Body of pancreas (tissue), 4 donors: ENCODE results near the gene P2RX6. TPM values are rescaled to one million over a fixed set of nuclear protein-coding genes. Genes with fewer than 3 reads are reported as not detected.

ENCODE experiments used
- ATAC-seq: fragments of 150-250 bp; one replicate; pipeline ENCODE4 v1.9.1; 2016
- DNase-seq, 4 donors: peaks; one replicate each; pipeline ENCODE4 v3.0.0-alpha.2; 2019
- H3K27ac ChIP-seq, 4 donors: fragments of 200-600 bp; sonication (generic); 1 replicate in 3 of 4; 2 replicates in 1 of 4; pipeline versions ENCODE4 v1.5.1 to v1.6.1; 2016 to 2019; ENCODE audit warnings: mild to moderate bottlenecking in 1 of 4, mixed read lengths in 1 of 4, moderate library complexity in 1 of 4
- H3K27me3 ChIP-seq, 2 donors: fragments of 200-600 bp; sonication (generic); one replicate each; pipeline ENCODE4 v1.6.0; 2016; ENCODE audit warnings: mild to moderate bottlenecking in 1 of 2
- H3K36me3 ChIP-seq, 2 donors: fragments of 200-600 bp; sonication (generic); replicated peaks in 1 of 2; 2 replicates each; pipeline ENCODE4 v1.5.1; 2016; ENCODE audit warnings: low read depth in 2 of 2; ENCODE audit not compliant: insufficient read depth in 1 of 2
- H3K4me1 ChIP-seq: fragments of 200-600 bp; sonication (generic); one replicate; pipeline ENCODE4 v1.6.0; 2016
- H3K4me3 ChIP-seq, 2 donors: fragments of 200-600 bp; sonication (generic); 1 replicate in 1 of 2; 2 replicates in 1 of 2; pipeline ENCODE4 v1.5.1; 2016 to 2019
- H3K9me3 ChIP-seq, 3 donors: fragments of 200-600 bp; sonication (generic); 1 replicate in 2 of 3; 2 replicates in 1 of 3; pipeline ENCODE4 v1.5.1; 2016
- POLR2A ChIP-seq, 3 donors: fragments of 450-650 bp; IDR thresholded peaks; one replicate each; pipeline ENCODE4 v1.6.1; 2016; ENCODE audit warnings: antibody characterized with exemption in 3 of 3, mild to moderate bottlenecking in 2 of 3
- WGBS, 2 donors: methylation state at CpG; one replicate each; pipeline ENCODE4 v1.1.5; 2017; 5-methylcytosine and 5-hydroxymethylcytosine counted together
- intact Hi-C: fragments of 100-400 bp; cut with DNase I; formaldehyde crosslinking; loops from one replicate; pipeline ENCODE4 v1.15.1; 2023
- total RNA-seq, 2 donors: library from RNA; depleted of rRNA; stranded (reverse); fragments of >200 nt; gene quantifications; one replicate each; pipeline ENCODE4 v1.1.0, GENCODE V29; 2016
- TF ChIP-seq, protein P1 (sequence below), 7 experiments: fragments of 450-650 bp in 4 of 7; fragments of 200-600 bp in 3 of 7; sonication (generic) in 3 of 7; IDR thresholded peaks; one replicate each; pipeline ENCODE4 v1.5.1; 2016 to 2019; ENCODE audit warnings: antibody characterized with exemption in 7 of 7

P2RX6 gene
- total RNA-seq, 2 donors from 2014 or later: not detected

DNA sequence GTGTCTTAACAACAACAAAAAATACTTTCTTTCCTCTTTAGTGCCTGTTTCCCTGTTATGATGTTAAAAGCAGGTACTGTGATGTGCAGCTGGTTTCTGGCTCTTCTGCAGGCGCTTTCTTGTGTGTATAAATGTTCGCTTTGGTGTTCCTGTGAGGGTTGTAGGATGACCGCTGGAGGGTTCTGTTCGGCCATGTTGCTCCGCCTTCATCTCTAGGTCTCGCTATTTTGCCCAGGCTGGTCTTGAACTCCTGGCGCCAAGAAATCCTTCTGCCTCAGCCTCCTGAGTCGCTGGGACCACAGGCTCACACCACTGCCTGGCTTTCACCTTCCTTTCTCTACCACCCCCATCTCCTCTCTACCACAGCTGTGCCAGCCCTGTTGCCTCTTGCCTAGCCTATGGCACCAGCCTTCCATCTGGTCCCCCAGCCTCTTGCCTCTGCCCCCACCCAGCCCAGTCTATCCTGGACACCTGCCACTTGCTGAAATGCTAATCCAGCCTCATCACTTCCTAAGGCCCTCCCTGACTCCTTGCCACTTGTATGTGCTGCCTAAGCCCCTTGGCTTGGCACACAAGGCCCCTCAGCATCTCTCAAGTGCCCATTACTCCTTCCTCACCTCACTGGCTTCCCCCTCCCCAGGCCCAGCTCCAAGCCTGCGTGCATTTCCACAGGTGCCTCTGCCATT lies 36.3 kb downstream of the P2RX6 start:
- ATAC-seq: no peak
- no peak overlapping the region for H3K4me3 ChIP-seq
- no peaks in the 10 kb centered on the region for H3K4me1 ChIP-seq
- no peaks in the 10 kb centered on the region for H3K27me3 ChIP-seq
- H3K9me3 ChIP-seq: no peaks in the 10 kb centered on the region
- 72 to 78% methylated on average over 9 of the region's 9 CpGs for WGBS, 2 donors
- no peaks in the 10 kb centered on the region for H3K36me3 ChIP-seq
- intact Hi-C loops: no loop called here
- DNase-seq: no peak
- H3K27ac ChIP-seq: no peak overlapping the region
- TF ChIP-seq, protein P1, sequence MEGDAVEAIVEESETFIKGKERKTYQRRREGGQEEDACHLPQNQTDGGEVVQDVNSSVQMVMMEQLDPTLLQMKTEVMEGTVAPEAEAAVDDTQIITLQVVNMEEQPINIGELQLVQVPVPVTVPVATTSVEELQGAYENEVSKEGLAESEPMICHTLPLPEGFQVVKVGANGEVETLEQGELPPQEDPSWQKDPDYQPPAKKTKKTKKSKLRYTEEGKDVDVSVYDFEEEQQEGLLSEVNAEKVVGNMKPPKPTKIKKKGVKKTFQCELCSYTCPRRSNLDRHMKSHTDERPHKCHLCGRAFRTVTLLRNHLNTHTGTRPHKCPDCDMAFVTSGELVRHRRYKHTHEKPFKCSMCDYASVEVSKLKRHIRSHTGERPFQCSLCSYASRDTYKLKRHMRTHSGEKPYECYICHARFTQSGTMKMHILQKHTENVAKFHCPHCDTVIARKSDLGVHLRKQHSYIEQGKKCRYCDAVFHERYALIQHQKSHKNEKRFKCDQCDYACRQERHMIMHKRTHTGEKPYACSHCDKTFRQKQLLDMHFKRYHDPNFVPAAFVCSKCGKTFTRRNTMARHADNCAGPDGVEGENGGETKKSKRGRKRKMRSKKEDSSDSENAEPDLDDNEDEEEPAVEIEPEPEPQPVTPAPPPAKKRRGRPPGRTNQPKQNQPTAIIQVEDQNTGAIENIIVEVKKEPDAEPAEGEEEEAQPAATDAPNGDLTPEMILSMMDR (IDR thresholded peaks at IDR 0.05): no peak
- no peak for TF ChIP-seq POLR2A (IDR thresholded peaks at IDR 0.05)

DNA sequence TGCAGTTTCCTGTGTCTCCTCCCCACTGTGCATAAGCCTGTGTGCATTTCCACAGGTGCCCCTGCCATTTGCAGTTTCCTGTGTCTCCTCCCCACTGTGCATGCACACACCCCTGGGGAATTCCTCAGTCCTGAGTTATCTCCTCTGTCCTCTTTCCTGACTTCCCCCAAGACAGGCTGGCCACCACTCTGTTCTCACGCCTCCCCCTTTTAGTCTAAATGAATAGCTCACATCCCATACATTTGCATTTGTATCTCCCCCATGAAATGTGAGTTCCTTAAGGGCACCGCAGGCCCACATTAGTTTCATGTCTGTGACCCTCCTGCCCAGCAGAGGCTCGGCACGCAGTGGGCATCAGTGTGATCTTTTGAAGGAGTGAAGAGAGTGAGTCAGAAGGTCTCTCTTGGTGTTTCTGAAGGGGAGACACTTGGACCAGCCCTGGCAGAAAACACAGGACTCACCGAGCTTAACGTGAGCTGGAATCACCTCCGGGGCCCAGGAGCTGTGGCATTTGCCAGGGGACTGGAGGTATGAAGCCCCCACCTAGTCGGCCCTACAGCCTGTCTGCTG lies 37.0 kb downstream of the P2RX6 start:
- Histone ChIP-seq H3K27me3 (no peaks in the 10 kb centered on the region), H3K9me3 (no peaks in the 10 kb centered on the region), H3K4me1 (no peaks in the 10 kb centered on the region), H3K27ac (no peak overlapping the region), H3K4me3 (no peak overlapping the region), H3K36me3 (no peaks in the 10 kb centered on the region)
- DNase-seq (no peak), ATAC-seq (no peak)
- 59 to 68% methylated on average over 6 to 8 of the region's 8 CpGs for WGBS, 2 donors
- TF ChIP-seq, protein P1 (IDR thresholded peaks at IDR 0.05): no peak
- TF ChIP-seq POLR2A (IDR thresholded peaks at IDR 0.05): no peak
- intact Hi-C loops: no loop called here

DNA sequence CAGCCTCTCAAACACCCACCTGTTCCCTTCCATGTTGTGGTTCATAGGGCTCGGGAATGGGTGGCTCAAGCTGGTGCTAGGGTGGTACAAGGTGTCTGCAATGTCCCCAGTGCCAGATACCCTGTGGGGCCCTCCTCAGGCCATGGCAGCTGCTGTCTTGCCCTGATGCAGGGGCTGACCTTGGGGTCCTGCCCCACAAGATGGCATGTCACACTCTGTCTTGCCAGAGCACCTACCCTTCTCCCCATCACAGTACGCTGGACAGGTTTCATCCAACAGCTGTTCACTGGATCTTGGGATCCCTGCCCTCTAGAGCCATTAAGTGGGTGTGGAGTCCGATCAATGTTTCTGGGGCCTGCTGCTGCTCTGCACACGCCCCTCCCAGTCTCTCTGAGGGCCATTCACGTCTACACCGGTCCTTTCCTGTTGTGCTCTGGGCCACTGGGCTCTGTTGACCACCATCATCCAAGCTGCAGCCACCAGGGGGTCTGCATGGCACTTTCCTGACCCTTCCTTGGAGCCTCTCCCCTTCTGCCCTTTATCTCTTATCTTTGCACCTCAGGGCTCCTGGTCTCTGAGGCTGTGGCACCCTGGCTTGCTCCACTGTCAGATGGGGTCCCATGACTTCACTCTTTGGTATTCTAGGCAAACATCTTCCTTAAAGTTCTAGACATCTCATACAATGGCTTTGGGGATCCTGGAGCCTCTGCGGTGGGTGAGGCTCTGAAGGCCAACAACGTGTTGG lies 37.9 kb downstream of the P2RX6 start:
- DNase-seq: no peak
- Histone ChIP-seq H3K27me3 (no peaks in the 10 kb centered on the region), H3K4me3 (no peak overlapping the region), H3K27ac (no peak overlapping the region), H3K9me3 (no peaks in the 10 kb centered on the region), H3K4me1 (no peaks in the 10 kb centered on the region), H3K36me3 (no peaks in the 10 kb centered on the region)
- WGBS, 2 donors: 65 to 68% methylated on average over 7 to 8 of the region's 8 CpGs
- intact Hi-C loops: no loop called here
- no peak for ATAC-seq
- no peak for TF ChIP-seq POLR2A (IDR thresholded peaks at IDR 0.05)
- TF ChIP-seq, protein P1 (IDR thresholded peaks at IDR 0.05): no peak

DNA sequence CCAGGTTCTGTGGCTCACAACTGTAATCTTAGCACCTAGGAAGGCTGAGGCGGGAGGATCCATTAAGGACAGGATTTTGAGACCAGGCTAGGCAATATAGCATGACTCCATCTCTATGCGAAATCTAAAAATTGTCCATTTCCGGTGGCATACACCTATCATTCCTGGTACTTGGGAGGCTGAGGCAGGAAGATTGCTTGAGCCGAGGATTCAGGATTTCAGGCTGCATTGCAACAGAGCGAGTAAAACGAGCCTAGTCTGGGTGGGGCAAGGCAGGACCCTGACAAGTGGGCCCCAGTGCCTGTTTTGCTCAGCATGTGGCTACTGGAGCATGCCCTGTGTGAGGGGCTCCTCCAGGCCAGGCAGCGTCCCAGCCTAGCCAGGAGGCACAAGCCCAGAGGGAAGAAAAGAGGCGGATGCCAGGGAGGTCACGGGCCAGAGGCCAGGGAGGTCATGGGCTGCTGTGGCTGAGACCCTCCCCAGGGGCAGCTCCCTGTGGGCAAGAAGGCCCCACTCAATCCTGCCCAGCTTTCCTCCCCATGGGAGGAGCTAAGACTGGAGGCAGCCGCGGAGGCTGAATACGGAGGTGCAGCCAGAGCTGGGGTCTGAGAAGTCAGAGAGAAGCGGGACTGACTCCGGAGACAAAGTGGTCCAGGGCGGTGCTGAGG lies 39.2 kb downstream of the P2RX6 start:
- no peaks in the 10 kb centered on the region for H3K9me3 ChIP-seq
- TF ChIP-seq POLR2A (IDR thresholded peaks at IDR 0.05): no peak
- TF ChIP-seq, protein P1 (IDR thresholded peaks at IDR 0.05): no peak
- no peak for DNase-seq
- 84 to 90% methylated on average over 12 to 14 of the region's 15 CpGs for WGBS, 2 donors
- intact Hi-C loops: no loop called here
- H3K27me3 ChIP-seq: no peaks in the 10 kb centered on the region
- no peak for ATAC-seq
- no peak overlapping the region for H3K4me3 ChIP-seq
- no peak overlapping the region for H3K27ac ChIP-seq
- H3K36me3 ChIP-seq: no peaks in the 10 kb centered on the region
- H3K4me1 ChIP-seq: no peaks in the 10 kb centered on the region
